ENCODE data around the gene IRF7. TPM values are rescaled to one million over a fixed set of nuclear protein-coding genes. Genes with fewer than 3 reads are reported as not detected.

Gene IRF7
- total and polyA plus RNA-seq, 2 of the 4 experiments (the other 2 are of a cell fraction) = 1.6 to 4.5 TPM

- Histone ChIP-seq H4K8ac (ENCODE audit: low read depth in 2 of 2, low read length in 2 of 2) (no peak overlapping the region), H2AFZ (replicated peaks; ENCODE audit: low read length, poor library complexity) (no peak overlapping the region), H3K4me3 (ENCODE audit: insufficient read depth, low read depth, low read length) (no peak overlapping the region), H4K91ac (ENCODE audit: insufficient read depth, low read depth, low read length) (no peak overlapping the region), H3K9me3 (ENCODE audit: control insufficient read depth, insufficient read depth, low read length) (no peaks in the 10 kb centered on the region), H3K27me3 (ENCODE audit: control insufficient read depth, insufficient read depth, low read length) (peaks cover 2% of the 10 kb centered on the region; the same call in 1 of the 2 replicates), H2BK120ac (ENCODE audit: low read depth, low read length) (no peak overlapping the region), H3K9ac (ENCODE audit: low read depth, low read length) (no peak overlapping the region), H3K56ac (ENCODE audit: extremely low read depth, insufficient read depth, low read length) (no peak overlapping the region), H3K4me2 (ENCODE audit: low read depth, low read length) (no peak overlapping the region), H3K4ac (ENCODE audit: low read depth, low read length) (no peak overlapping the region), H4K5ac (ENCODE audit: low read depth, low read length) (no peak overlapping the region), H2AK5ac (ENCODE audit: low read depth, low read length) (no peak overlapping the region), H3K18ac (ENCODE audit: low read depth, low read length) (no peak overlapping the region), H2BK20ac (ENCODE audit: low read depth, low read length) (no peak overlapping the region), H3K14ac (replicated peaks; ENCODE audit: low read depth, low read length) (no peak overlapping the region), H3K79me1 (ENCODE audit: low read depth in 1 of 2, low read length in 2 of 2) (peaks cover 2 to 11% of the 10 kb centered on the region in 2 experiments; a peak in 1 of 4 replicates), H4K20me1 (ENCODE audit: insufficient read depth, low read length) (no peaks in the 10 kb centered on the region; the same call in 1 of the 2 replicates), H3K9me1 (ENCODE audit: insufficient read depth, low read length) (0 out of 2 replicates have a peak, but pooled peaks cover 3% of the 10 kb centered on the region), H3K36me3 (ENCODE audit: control insufficient read depth, insufficient read depth, low read length) (peaks cover 6% of the 10 kb centered on the region; the same call in 1 of the 2 replicates), H3K23ac (ENCODE audit: low read depth, low read length) (no peak overlapping the region), H3K4me1 (ENCODE audit: control insufficient read depth, insufficient read depth, low read length) (no peaks in the 10 kb centered on the region), H2AK9ac (replicated peaks; ENCODE audit: low read depth, low read length, poor library complexity) (no peak overlapping the region), H2BK5ac (ENCODE audit: low read depth, low read length, poor library complexity, severe bottlenecking) (no peak overlapping the region), H3K27ac (ENCODE audit: insufficient read depth, low read length) (no peak overlapping the region), H2BK15ac (ENCODE audit: low read depth, low read length) (no peak overlapping the region)
- intact Hi-C loops (cut with micrococcal nuclease) (no loop called here), dilution Hi-C loops (cut with HindIII; ENCODE audit: low sequenced_read_pairs, unreplicated experiment) (no loop called here), in situ Hi-C loops (cut with MboI; ENCODE audit: low sequenced_read_pairs) (no loop called here)
- no peak for TF ChIP-seq CEBPB (IDR thresholded peaks at IDR 0.05; ENCODE audit: low read depth, low read length)
- no peak for TF ChIP-seq SMC3 (IDR thresholded peaks at IDR 0.05; ENCODE audit: low read depth, low read length)
- no peak for TF ChIP-seq NFE2L2 (IDR thresholded peaks at IDR 0.05; ENCODE audit: low read depth, low read length)
- TF ChIP-seq, protein P1, sequence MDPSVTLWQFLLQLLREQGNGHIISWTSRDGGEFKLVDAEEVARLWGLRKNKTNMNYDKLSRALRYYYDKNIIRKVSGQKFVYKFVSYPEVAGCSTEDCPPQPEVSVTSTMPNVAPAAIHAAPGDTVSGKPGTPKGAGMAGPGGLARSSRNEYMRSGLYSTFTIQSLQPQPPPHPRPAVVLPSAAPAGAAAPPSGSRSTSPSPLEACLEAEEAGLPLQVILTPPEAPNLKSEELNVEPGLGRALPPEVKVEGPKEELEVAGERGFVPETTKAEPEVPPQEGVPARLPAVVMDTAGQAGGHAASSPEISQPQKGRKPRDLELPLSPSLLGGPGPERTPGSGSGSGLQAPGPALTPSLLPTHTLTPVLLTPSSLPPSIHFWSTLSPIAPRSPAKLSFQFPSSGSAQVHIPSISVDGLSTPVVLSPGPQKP (IDR thresholded peaks at IDR 0.05; ENCODE audit: borderline replicate concordance, low read depth, low read length) = no peak
- TF ChIP-seq RCOR1 (IDR thresholded peaks at IDR 0.05; ENCODE audit: insufficient replicate concordance, low read length) = no peak
- no peak for TF ChIP-seq MXI1 (IDR thresholded peaks at IDR 0.05; ENCODE audit: borderline replicate concordance, low read depth, low read length)
- no peak for TF ChIP-seq RAD21 (IDR thresholded peaks at IDR 0.05; ENCODE audit: low read length)
- TF ChIP-seq FOS (IDR thresholded peaks at IDR 0.05; ENCODE audit: low read depth, low read length) = no peak
- TF ChIP-seq, protein P2, sequence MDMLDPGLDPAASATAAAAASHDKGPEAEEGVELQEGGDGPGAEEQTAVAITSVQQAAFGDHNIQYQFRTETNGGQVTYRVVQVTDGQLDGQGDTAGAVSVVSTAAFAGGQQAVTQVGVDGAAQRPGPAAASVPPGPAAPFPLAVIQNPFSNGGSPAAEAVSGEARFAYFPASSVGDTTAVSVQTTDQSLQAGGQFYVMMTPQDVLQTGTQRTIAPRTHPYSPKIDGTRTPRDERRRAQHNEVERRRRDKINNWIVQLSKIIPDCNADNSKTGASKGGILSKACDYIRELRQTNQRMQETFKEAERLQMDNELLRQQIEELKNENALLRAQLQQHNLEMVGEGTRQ (IDR thresholded peaks at IDR 0.05; ENCODE audit: low read depth, low read length) = no peak
- no peak for TF ChIP-seq MAFK (IDR thresholded peaks at IDR 0.05; ENCODE audit: low read depth, low read length)
- TF ChIP-seq MAZ (IDR thresholded peaks at IDR 0.05; ENCODE audit: borderline replicate concordance, low read depth, low read length) = no peak
- no peak for TF ChIP-seq CTCF (conservative IDR thresholded peaks at IDR 0.05; ENCODE audit: low read depth, low read length)
- TF ChIP-seq CHD1 (IDR thresholded peaks at IDR 0.05; ENCODE audit: low read depth, low read length) = no peak
- TF ChIP-seq RFX5 (IDR thresholded peaks at IDR 0.05; ENCODE audit: low read depth, low read length) = no peak
- TF ChIP-seq BHLHE40 (IDR thresholded peaks at IDR 0.05; ENCODE audit: low read depth, low read length) = no peak
- TF ChIP-seq POLR2A (IDR thresholded peaks at IDR 0.05; ENCODE audit: low read depth, low read length) = no peak
- WGBS, 2 experiments (ENCODE audit: extremely low coverage in 2 of 2, insufficient read length in 1 of 2) = 95% methylated on average over 13 of the region's 27 CpGs; no CpG with 5 or more reads in 1 of the 2 experiments
- BruUV-seq (replicated peaks) = no TSS peak
- CTCF ChIA-PET = no interaction called here
- DNase-seq = no peak
- POLR2A ChIA-PET (ENCODE audit: unreplicated experiment) = no interaction called here
- ATAC-seq (ENCODE audit: low read depth) = no peak
These were observed 6.1 kb upstream of the IRF7 start for GRCh38 chr11:621838-622237.
